HG03280 (cell line): ENCODE measurements around the gene FGGY.
"Not testable (repeated sequence)": the region's sequence is repeated elsewhere in the genome, so short reads cannot be mapped to it uniquely, and the experiment has no call there.

Experiments used
- ATAC-seq: cut with Tn5 transposase; IDR thresholded peaks from one replicate; pipeline ENCODE4 v1.9.1; 2021; ENCODE audit warnings: mild to moderate bottlenecking, moderate library complexity; ENCODE audit not compliant: unreplicated experiment

FGGY gene

GRCh38 chr1:59530119-59530518 is 233.2 kb downstream of the FGGY start:
- ATAC-seq, result no peak

DNA sequence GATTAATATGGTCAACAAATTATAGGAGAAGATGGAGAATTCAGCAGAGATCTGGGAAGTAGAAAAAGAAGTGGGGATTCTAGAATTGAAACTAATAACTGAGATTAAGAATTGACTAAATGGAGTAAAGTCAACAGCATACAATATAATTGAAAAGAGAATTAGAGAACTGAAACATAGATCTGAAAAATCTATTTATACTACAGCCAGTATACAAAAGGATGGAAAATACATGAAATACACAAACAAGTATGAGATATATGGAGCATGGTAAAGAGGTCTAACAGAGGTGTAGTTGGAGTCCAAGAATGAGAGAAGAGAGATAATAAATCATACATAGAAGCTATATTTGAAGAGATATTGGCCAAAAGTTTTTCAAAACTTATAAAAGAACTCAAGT is 235.2 kb downstream of the FGGY start:
- no peak for ATAC-seq

- ATAC-seq, result not testable (repeated sequence)
Measured at GRCh38 chr1:59538476-59538875, 241.6 kb downstream of the FGGY start.

- no peak for ATAC-seq
Measured at GRCh38 chr1:59539961-59540681, 243.2 kb downstream of the FGGY start.

- ATAC-seq, result no peak
Measured at GRCh38 chr1:59541161-59541560, 244.3 kb downstream of the FGGY start.

- no peak for ATAC-seq
Measured at GRCh38 chr1:59541891-59542290, 245.0 kb downstream of the FGGY start.

DNA sequence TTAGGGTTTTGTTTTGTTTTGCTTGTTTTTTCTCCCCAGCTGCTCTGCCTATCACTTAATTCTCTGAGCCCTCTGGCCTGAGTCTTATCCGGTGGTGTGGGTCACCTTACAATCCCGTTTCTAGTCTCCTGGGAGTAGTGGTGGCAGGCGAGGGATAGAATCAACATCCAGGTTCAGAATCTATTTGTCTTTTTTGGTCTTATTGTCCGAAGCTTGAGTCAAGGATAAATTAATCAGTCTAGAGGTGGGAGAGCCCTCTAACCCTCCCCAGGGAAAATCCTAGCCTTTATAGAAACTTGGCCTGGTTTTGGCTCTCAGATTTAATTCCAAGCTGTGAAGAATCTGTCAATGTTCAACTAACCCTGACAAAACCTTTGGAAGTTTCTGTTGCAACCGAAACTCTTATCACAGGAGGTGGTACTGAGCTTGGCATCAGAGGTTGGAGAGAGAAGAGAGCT is 246.3 kb downstream of the FGGY start:
- ATAC-seq, result no peak

DNA sequence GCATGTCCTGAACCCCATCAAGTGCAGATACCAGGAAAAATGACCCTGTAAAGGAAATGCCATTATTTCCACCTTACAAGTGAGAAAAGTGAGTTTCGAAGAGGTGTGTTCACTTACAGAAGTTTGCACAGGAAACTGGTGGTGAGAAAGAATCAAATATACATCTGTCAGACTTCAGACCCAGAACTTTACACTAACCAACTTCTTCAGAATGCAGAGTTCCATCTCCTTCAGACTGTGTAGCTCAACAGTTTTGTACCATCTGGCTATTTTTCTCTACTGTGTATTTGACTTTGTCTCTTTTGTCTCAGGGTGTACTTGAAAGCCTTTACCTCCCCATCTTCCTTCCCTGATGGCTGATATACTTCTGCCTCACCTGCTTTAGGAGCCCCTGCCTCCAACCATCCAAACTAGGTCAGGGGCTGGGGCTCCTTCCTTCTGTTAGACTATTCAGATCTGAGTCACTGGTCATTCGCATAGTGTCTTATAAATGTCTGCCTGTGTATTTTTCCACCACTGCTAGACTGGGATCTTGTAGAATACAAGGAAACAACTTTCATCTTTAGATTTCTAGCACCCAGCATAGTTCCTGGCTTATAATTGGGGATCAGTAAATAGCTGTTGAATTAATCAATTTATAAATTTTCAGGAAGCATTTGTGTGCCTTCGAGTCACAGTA is 247.9 kb downstream of the FGGY start:
- no peak for ATAC-seq

GRCh38 chr1:59545830-59546229 is 248.9 kb downstream of the FGGY start:
- ATAC-seq, result no peak

GRCh38 chr1:59549066-59549837 is 252.4 kb downstream of the FGGY start:
- no peak for ATAC-seq

DNA sequence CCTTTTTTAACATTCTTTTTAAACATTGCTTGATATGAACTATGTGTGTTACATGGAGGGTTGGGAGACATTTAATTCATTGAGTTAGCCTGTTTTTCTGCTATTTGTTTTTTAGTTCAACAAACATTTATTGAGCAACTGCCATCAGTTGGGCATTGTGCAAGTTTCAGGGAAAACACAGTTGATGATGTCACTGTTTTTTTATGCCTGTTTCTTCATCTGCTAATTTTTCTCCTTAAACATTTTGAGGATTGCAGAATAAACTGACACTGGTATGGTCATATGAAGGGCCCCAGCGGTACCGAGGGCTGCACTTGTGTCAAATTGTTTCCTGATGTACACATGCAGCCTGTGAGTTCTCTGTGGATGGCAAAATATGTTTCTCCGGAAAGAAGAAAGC is 253.0 kb downstream of the FGGY start:
- no peak for ATAC-seq

GRCh38 chr1:59552007-59552406 is 255.1 kb downstream of the FGGY start:
- no peak for ATAC-seq

GRCh38 chr1:59553371-59553770 is 256.5 kb downstream of the FGGY start:
- no peak for ATAC-seq

DNA sequence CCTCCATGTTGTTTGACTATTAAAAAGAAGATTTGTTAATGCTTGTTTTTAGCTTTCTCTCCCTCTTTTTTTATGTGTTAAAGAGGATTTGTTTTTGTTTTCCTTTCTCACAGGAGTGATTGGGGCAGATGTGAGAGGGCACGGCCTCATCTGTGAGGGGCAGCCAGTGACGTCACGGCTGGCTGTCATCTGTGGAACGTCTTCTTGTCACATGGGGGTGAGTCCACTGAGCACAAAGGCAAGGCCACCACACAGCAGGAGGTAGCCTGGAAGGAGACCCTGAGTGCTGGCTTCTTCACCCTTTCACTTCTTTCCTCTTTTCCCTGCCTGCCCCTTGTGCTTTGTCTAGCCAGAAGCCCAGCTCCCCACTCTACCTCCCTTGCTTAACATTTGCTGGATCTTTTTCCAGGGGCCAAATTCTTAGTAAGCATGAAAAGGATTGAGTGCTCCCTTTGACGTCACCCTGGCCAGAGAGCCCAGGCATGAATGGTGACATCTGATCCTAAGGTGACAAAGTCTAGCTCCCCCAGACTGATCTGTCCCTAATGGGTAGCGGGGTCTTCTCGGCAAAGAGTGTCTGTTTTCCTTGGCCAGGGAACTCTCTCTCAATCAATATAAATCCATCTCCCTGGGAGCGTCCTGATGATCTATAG is 257.2 kb downstream of the FGGY start:
- no peak for ATAC-seq

GRCh38 chr1:59554752-59555151 is 257.9 kb downstream of the FGGY start:
- ATAC-seq, result no peak

- ATAC-seq, result no peak
Measured at GRCh38 chr1:59556398-59556797, 259.5 kb downstream of the FGGY start.

- ATAC-seq, result no peak
Measured at GRCh38 chr1:59556802-59557548, 260.1 kb downstream of the FGGY start.

DNA sequence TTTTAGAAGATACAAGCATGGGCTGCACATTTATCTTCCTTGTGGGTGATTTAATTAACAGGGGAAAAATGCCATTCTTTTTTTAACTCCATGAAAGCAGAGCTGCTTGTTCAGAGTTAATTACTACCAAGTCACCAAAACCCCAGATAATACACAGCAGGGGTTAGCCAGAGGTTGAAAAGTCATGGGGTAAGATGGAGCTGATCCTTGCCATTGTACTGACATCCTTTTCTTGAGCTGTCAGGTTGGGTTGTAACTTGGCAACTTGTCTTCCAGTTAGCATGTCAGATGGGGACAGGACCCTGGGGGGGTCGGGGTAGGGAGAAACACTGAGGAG is 260.6 kb downstream of the FGGY start:
- no peak for ATAC-seq

GRCh38 chr1:59558580-59558979 is 261.7 kb downstream of the FGGY start:
- ATAC-seq, result not testable (repeated sequence)

- no peak for ATAC-seq
Measured at GRCh38 chr1:59560807-59561450, 264.0 kb downstream of the FGGY start.
